WTC11 (cell line): ENCODE data around the gene YY2. TPM values are rescaled to one million over a fixed set of nuclear protein-coding genes. Genes with fewer than 3 reads are reported as not detected.

Experiments used
- ATAC-seq: fragments of 200-7000 bp; cut with Tn5 transposase; 2 replicates; pipeline ENCODE4 v1.10.0; 2021; ENCODE audit warnings: mild to moderate bottlenecking, moderate library complexity
- CTCF ChIA-PET: fragments of 300-600 bp; sonication (Branson Sonifier 250); formaldehyde crosslinking; loops from one replicate; lab custom pipeline; 2021; ENCODE audit warnings: antibody characterized with exemption; lab: Charles Lee
- POLR2A ChIA-PET: fragments of 350-600 bp; sonication (Branson Sonifier 250); formaldehyde crosslinking; loops from one replicate; lab custom pipeline; 2021; ENCODE audit warnings: antibody characterized with exemption; lab: Charles Lee
- DNase-seq: peaks from one replicate; pipeline ENCODE4 v3.0.0; 2021; ENCODE audit warnings: low spot score
- H3K27ac Mint-ChIP-seq: 2 replicates; pipeline ENCODE4 v1.8.0; 2021; ENCODE audit warnings: mixed read lengths
- H3K27me3 Mint-ChIP-seq: 2 replicates; pipeline ENCODE4 v1.8.0; 2021; ENCODE audit warnings: low read depth, mild to moderate bottlenecking, moderate library complexity, mixed read lengths
- H3K36me3 Mint-ChIP-seq: 2 replicates; pipeline ENCODE4 v1.8.0; 2021; ENCODE audit warnings: mixed read lengths
- H3K4me1 Mint-ChIP-seq: 2 replicates; pipeline ENCODE4 v1.8.0; 2022; ENCODE audit warnings: mixed read lengths
- H3K4me3 Mint-ChIP-seq: 2 replicates; pipeline ENCODE4 v1.8.0; 2021; ENCODE audit warnings: mild to moderate bottlenecking, moderate library complexity, mixed read lengths
- H3K9me3 Mint-ChIP-seq: 2 replicates; pipeline ENCODE4 v1.8.0; 2021; ENCODE audit warnings: mixed read lengths
- CBFB ChIP-seq: sonication (generic); formaldehyde crosslinking; IDR thresholded peaks from 2 replicates; pipeline ENCODE4 v1.8.1; 2022; ENCODE audit warnings: mild to moderate bottlenecking, low read depth, missing genetic modification reagents
- CREB1 ChIP-seq: sonication (generic); formaldehyde crosslinking; IDR thresholded peaks from 2 replicates; pipeline ENCODE4 v1.8.0; 2023; ENCODE audit warnings: mild to moderate bottlenecking, missing genetic modification reagents
- EMX1 ChIP-seq: fragments of 250-450 bp; sonication (Bioruptor Pico); IDR thresholded peaks from 2 replicates; pipeline ENCODE4 v1.8.0; 2021; ENCODE audit warnings: mild to moderate bottlenecking
- JAZF1 ChIP-seq: fragments of 250-450 bp; sonication (Bioruptor Pico); IDR thresholded peaks from 2 replicates; pipeline ENCODE4 v1.9.0; 2021; ENCODE audit warnings: moderate library complexity, mild to moderate bottlenecking, inconsistent platforms
- NFE2L1 ChIP-seq: sonication (generic); formaldehyde crosslinking; IDR thresholded peaks from 2 replicates; pipeline ENCODE4 v1.8.1; 2023; ENCODE audit warnings: missing genetic modification reagents
- TEAD4 ChIP-seq: sonication (generic); formaldehyde crosslinking; IDR thresholded peaks from 2 replicates; pipeline ENCODE4 v1.8.0; 2022; ENCODE audit warnings: mild to moderate bottlenecking, missing genetic modification reagents
- ZBTB21 ChIP-seq: sonication (generic); formaldehyde crosslinking; IDR thresholded peaks from 2 replicates; pipeline ENCODE4 v1.8.1; 2023; ENCODE audit warnings: mild to moderate bottlenecking, missing genetic modification reagents, borderline replicate concordance
- ZNF232 ChIP-seq: sonication (generic); formaldehyde crosslinking; IDR thresholded peaks from 2 replicates; pipeline ENCODE4 v1.8.0; 2022; ENCODE audit warnings: mild to moderate bottlenecking, missing genetic modification reagents
- ZNF423 ChIP-seq: fragments of 250-450 bp; sonication (Bioruptor Pico); IDR thresholded peaks from 2 replicates; pipeline ENCODE4 v2.1.2; 2022; ENCODE audit warnings: mild to moderate bottlenecking, moderate library complexity
- total RNA-seq: library from RNA; stranded (reverse); gene quantifications from 3 replicates; pipeline ENCODE4 v1.2.3, GENCODE V29; 2021
- TF ChIP-seq, protein P1 (sequence below): fragments of 200-600 bp; IDR thresholded peaks from 2 replicates; pipeline ENCODE4 v1.8.0; 2022; ENCODE audit warnings: antibody characterized with exemption
- TF ChIP-seq, protein P2 (sequence below): sonication (generic); formaldehyde crosslinking; conservative IDR thresholded peaks from 2 replicates; pipeline ENCODE4 v1.8.1; 2022; ENCODE audit warnings: mild to moderate bottlenecking, missing genetic modification reagents
- TF ChIP-seq, protein P3 (sequence below): sonication (generic); formaldehyde crosslinking; IDR thresholded peaks from 2 replicates; pipeline ENCODE4 v1.8.0; 2022; ENCODE audit warnings: mild to moderate bottlenecking, missing genetic modification reagents
- TF ChIP-seq, protein P4 (sequence below): sonication (generic); formaldehyde crosslinking; conservative IDR thresholded peaks from 2 replicates; pipeline ENCODE4 v1.8.1; 2023; ENCODE audit warnings: mild to moderate bottlenecking, low read depth, missing genetic modification reagents, moderate library complexity
- TF ChIP-seq, protein P5 (sequence below): sonication (generic); formaldehyde crosslinking; IDR thresholded peaks from 2 replicates; pipeline ENCODE4 v1.8.1; 2023; ENCODE audit warnings: mild to moderate bottlenecking, missing genetic modification reagents
- TF ChIP-seq, protein P6 (sequence below): sonication (generic); formaldehyde crosslinking; IDR thresholded peaks from 2 replicates; pipeline ENCODE4 v1.8.1; 2023; ENCODE audit warnings: mild to moderate bottlenecking, moderate library complexity, missing genetic modification reagents
- TF ChIP-seq, protein P7 (sequence below): sonication (generic); formaldehyde crosslinking; IDR thresholded peaks from 2 replicates; pipeline ENCODE4 v1.8.0; 2022; ENCODE audit warnings: mild to moderate bottlenecking, missing genetic modification reagents
- TF ChIP-seq, protein P8 (sequence below): sonication (generic); formaldehyde crosslinking; IDR thresholded peaks from 2 replicates; pipeline ENCODE4 v1.8.1; 2022; ENCODE audit warnings: mild to moderate bottlenecking, missing genetic modification reagents, moderate library complexity, borderline replicate concordance
- TF ChIP-seq, protein P9 (sequence below): sonication (generic); formaldehyde crosslinking; IDR thresholded peaks from 2 replicates; pipeline ENCODE4 v1.8.1; 2022; ENCODE audit warnings: low read depth, mild to moderate bottlenecking, moderate library complexity, missing genetic modification reagents, borderline replicate concordance

The YY2 gene
- total RNA-seq, 1 experiment from 2014 or later = 1.4 TPM

DNA sequence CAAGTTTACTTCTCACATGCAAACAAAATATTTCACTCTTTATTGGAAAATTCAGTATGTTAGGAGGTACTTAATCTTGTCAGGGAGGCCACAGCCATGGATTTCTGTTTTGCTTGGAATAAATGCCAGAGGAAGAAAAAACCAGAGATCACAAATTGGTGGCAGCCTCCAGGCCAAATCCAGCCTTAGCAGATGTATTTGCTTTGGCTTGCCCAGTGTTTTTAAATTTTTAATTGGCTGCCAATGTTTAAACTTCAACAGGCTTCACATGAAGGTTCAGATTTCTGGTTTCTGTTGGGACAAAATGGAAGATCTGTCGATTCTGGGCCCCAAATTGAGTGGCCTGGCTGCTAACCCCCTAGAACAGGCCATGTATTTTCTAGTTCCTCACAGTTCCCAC, 19.2 kb downstream of the YY2 start:
- CTCF ChIA-PET = no interaction called here
- DNase-seq = no peak
- no peaks in the 10 kb centered on the region for H3K9me3 Mint-ChIP-seq
- no peak overlapping the region for H3K4me3 Mint-ChIP-seq
- no peak for ATAC-seq
- H3K36me3 Mint-ChIP-seq = no peaks in the 10 kb centered on the region
- no peaks in the 10 kb centered on the region for H3K27me3 Mint-ChIP-seq
- H3K4me1 Mint-ChIP-seq = no peaks in the 10 kb centered on the region
- TF ChIP-seq EMX1 (CRISPR knock-in tag) = no peak
- no peak for TF ChIP-seq TEAD4 (CRISPR knock-in tag)
- TF ChIP-seq ZBTB21 = no peak
- TF ChIP-seq, protein P1, sequence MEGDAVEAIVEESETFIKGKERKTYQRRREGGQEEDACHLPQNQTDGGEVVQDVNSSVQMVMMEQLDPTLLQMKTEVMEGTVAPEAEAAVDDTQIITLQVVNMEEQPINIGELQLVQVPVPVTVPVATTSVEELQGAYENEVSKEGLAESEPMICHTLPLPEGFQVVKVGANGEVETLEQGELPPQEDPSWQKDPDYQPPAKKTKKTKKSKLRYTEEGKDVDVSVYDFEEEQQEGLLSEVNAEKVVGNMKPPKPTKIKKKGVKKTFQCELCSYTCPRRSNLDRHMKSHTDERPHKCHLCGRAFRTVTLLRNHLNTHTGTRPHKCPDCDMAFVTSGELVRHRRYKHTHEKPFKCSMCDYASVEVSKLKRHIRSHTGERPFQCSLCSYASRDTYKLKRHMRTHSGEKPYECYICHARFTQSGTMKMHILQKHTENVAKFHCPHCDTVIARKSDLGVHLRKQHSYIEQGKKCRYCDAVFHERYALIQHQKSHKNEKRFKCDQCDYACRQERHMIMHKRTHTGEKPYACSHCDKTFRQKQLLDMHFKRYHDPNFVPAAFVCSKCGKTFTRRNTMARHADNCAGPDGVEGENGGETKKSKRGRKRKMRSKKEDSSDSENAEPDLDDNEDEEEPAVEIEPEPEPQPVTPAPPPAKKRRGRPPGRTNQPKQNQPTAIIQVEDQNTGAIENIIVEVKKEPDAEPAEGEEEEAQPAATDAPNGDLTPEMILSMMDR = no peak
- no peak for TF ChIP-seq ZNF232 (CRISPR knock-in tag)
- TF ChIP-seq, protein P2, sequence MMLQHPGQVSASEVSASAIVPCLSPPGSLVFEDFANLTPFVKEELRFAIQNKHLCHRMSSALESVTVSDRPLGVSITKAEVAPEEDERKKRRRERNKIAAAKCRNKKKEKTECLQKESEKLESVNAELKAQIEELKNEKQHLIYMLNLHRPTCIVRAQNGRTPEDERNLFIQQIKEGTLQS = no peak
- TF ChIP-seq ZNF423 (CRISPR knock-in tag) = no peak
- TF ChIP-seq, protein P3, sequence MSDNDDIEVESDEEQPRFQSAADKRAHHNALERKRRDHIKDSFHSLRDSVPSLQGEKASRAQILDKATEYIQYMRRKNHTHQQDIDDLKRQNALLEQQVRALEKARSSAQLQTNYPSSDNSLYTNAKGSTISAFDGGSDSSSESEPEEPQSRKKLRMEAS (CRISPR knock-in tag) = no peak
- TF ChIP-seq CREB1 (CRISPR knock-in tag) = no peak
- TF ChIP-seq NFE2L1 (CRISPR knock-in tag) = no peak
- TF ChIP-seq, protein P4, sequence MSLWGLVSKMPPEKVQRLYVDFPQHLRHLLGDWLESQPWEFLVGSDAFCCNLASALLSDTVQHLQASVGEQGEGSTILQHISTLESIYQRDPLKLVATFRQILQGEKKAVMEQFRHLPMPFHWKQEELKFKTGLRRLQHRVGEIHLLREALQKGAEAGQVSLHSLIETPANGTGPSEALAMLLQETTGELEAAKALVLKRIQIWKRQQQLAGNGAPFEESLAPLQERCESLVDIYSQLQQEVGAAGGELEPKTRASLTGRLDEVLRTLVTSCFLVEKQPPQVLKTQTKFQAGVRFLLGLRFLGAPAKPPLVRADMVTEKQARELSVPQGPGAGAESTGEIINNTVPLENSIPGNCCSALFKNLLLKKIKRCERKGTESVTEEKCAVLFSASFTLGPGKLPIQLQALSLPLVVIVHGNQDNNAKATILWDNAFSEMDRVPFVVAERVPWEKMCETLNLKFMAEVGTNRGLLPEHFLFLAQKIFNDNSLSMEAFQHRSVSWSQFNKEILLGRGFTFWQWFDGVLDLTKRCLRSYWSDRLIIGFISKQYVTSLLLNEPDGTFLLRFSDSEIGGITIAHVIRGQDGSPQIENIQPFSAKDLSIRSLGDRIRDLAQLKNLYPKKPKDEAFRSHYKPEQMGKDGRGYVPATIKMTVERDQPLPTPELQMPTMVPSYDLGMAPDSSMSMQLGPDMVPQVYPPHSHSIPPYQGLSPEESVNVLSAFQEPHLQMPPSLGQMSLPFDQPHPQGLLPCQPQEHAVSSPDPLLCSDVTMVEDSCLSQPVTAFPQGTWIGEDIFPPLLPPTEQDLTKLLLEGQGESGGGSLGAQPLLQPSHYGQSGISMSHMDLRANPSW = no peak
- TF ChIP-seq, protein P5, sequence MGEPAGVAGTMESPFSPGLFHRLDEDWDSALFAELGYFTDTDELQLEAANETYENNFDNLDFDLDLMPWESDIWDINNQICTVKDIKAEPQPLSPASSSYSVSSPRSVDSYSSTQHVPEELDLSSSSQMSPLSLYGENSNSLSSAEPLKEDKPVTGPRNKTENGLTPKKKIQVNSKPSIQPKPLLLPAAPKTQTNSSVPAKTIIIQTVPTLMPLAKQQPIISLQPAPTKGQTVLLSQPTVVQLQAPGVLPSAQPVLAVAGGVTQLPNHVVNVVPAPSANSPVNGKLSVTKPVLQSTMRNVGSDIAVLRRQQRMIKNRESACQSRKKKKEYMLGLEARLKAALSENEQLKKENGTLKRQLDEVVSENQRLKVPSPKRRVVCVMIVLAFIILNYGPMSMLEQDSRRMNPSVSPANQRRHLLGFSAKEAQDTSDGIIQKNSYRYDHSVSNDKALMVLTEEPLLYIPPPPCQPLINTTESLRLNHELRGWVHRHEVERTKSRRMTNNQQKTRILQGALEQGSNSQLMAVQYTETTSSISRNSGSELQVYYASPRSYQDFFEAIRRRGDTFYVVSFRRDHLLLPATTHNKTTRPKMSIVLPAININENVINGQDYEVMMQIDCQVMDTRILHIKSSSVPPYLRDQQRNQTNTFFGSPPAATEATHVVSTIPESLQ (CRISPR knock-in tag) = no peak
- TF ChIP-seq, protein P6, sequence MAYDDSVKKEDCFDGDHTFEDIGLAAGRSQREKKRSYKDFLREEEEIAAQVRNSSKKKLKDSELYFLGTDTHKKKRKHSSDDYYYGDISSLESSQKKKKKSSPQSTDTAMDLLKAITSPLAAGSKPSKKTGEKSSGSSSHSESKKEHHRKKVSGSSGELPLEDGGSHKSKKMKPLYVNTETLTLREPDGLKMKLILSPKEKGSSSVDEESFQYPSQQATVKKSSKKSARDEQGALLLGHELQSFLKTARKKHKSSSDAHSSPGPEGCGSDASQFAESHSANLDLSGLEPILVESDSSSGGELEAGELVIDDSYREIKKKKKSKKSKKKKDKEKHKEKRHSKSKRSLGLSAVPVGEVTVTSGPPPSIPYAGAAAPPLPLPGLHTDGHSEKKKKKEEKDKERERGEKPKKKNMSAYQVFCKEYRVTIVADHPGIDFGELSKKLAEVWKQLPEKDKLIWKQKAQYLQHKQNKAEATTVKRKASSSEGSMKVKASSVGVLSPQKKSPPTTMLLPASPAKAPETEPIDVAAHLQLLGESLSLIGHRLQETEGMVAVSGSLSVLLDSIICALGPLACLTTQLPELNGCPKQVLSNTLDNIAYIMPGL (CRISPR knock-in tag) = no peak
- TF ChIP-seq, protein P7, sequence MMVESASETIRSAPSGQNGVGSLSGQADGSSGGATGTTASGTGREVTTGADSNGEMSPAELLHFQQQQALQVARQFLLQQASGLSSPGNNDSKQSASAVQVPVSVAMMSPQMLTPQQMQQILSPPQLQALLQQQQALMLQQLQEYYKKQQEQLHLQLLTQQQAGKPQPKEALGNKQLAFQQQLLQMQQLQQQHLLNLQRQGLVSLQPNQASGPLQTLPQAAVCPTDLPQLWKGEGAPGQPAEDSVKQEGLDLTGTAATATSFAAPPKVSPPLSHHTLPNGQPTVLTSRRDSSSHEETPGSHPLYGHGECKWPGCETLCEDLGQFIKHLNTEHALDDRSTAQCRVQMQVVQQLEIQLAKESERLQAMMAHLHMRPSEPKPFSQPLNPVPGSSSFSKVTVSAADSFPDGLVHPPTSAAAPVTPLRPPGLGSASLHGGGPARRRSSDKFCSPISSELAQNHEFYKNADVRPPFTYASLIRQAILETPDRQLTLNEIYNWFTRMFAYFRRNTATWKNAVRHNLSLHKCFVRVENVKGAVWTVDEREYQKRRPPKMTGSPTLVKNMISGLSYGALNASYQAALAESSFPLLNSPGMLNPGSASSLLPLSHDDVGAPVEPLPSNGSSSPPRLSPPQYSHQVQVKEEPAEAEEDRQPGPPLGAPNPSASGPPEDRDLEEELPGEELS = no peak
- TF ChIP-seq, protein P8, sequence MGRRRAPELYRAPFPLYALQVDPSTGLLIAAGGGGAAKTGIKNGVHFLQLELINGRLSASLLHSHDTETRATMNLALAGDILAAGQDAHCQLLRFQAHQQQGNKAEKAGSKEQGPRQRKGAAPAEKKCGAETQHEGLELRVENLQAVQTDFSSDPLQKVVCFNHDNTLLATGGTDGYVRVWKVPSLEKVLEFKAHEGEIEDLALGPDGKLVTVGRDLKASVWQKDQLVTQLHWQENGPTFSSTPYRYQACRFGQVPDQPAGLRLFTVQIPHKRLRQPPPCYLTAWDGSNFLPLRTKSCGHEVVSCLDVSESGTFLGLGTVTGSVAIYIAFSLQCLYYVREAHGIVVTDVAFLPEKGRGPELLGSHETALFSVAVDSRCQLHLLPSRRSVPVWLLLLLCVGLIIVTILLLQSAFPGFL (CRISPR knock-in tag) = no peak
- TF ChIP-seq CBFB (CRISPR knock-in tag) = no peak
- TF ChIP-seq JAZF1 (CRISPR knock-in tag) = no peak
- TF ChIP-seq, protein P9, sequence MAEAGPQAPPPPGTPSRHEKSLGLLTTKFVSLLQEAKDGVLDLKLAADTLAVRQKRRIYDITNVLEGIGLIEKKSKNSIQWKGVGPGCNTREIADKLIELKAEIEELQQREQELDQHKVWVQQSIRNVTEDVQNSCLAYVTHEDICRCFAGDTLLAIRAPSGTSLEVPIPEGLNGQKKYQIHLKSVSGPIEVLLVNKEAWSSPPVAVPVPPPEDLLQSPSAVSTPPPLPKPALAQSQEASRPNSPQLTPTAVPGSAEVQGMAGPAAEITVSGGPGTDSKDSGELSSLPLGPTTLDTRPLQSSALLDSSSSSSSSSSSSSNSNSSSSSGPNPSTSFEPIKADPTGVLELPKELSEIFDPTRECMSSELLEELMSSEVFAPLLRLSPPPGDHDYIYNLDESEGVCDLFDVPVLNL = no peak
- no peak overlapping the region for H3K27ac Mint-ChIP-seq
- POLR2A ChIA-PET = no interaction called here
